NCI-H526 treated with DMSO at 0.1 percent for 48 hours (cell line): ENCODE data around the gene KLHL17.
A peak's percentile ranks its signal among the peaks of the same experiment; 100 is the strongest.
"Not testable (repeated sequence)": the region's sequence is repeated elsewhere in the genome, so short reads cannot be mapped to it uniquely, and the experiment has no call there.

Experiments
- DNase-seq: peaks from one replicate; lab custom pipeline; 2025; lab: John Stamatoyannopoulos, UW

Gene KLHL17

GRCh38 chr1:982765-983436 lies 22.5 kb downstream of the KLHL17 start:
- DNase-seq = no peak

- DNase-seq = no peak
Observed at GRCh38 chr1:983798-984475, 23.6 kb downstream of the KLHL17 start.

GRCh38 chr1:984476-984814 lies 24.1 kb downstream of the KLHL17 start:
- no peak for DNase-seq

GRCh38 chr1:985126-985525 lies 24.7 kb downstream of the KLHL17 start:
- no peak for DNase-seq

GRCh38 chr1:988061-988460 lies 27.7 kb downstream of the KLHL17 start:
- not testable (repeated sequence) for DNase-seq

- DNase-seq = not testable (repeated sequence)
Observed at GRCh38 chr1:991275-991674, 30.9 kb downstream of the KLHL17 start.

DNA sequence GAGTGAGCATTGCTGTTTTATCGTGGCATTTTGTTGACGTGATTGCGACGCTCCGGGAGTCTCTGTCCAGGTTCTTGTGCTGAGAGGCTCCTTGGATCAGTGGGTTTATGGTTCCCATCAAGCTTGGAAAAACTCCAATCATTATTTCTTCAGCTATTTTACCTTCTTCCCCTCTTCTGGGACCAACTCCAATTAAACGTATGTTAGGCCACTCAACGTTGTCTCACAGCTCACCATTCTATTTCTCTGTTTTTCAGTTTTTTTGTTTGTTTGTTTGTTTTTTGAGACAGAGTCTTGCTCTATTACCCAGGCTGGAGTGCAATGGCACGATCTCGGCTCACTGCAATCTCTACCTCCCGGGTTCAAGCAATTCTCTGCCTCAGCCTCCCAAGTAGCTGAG lies 31.5 kb downstream of the KLHL17 start:
- no peak for DNase-seq

- DNase-seq = no peak
Observed at GRCh38 chr1:992362-992761, 32.0 kb downstream of the KLHL17 start.

DNA sequence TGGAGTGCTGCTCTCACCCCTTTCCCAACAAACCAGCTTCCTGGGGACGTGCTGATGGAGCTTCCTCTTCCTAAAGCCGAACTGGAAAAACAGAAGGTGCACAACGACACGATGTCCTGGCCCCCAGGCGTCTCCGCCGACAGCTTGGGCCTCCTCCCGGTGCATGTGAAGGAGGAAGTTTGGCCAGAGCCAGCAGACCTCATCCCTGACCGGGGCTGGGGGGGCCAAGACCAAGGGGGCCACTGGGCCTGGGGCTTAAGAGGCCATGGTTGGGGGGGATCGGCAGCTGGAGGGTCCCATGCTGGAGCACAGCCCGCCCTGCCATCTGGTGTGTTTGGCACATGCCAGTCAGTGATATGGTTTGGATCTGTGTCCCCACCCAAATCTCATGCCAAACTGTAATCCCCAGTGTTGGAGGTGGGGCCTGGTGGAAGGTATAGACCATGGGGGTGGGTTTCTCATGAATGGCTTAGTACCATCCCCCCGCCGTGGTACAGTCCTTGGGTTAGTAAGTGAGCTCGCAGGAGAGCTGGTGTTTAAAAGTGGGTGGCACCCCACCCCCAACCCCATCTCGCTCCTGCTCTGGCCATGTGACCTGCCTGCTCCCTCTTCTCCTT lies 33.1 kb downstream of the KLHL17 start:
- no peak for DNase-seq

DNA sequence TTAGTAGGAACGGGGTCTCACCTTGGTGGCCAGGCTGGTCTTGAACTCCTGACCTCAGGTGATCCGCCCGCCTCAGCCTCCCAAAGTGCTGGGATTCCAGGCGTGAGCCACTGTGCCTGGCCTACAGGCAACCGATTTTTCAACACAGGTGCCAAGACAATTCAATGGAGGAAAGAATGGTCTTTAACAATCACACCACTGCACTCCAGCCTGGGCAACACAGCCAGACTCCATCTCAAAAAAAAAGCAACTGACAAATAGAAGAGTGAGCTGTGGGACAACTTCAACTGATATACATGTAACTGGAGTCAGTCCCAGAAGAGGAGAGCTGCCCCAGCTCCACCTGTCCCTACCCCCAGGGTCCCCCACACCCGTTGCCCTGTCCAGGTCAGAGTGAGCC lies 34.2 kb downstream of the KLHL17 start:
- DNase-seq = not testable (repeated sequence)

DNA sequence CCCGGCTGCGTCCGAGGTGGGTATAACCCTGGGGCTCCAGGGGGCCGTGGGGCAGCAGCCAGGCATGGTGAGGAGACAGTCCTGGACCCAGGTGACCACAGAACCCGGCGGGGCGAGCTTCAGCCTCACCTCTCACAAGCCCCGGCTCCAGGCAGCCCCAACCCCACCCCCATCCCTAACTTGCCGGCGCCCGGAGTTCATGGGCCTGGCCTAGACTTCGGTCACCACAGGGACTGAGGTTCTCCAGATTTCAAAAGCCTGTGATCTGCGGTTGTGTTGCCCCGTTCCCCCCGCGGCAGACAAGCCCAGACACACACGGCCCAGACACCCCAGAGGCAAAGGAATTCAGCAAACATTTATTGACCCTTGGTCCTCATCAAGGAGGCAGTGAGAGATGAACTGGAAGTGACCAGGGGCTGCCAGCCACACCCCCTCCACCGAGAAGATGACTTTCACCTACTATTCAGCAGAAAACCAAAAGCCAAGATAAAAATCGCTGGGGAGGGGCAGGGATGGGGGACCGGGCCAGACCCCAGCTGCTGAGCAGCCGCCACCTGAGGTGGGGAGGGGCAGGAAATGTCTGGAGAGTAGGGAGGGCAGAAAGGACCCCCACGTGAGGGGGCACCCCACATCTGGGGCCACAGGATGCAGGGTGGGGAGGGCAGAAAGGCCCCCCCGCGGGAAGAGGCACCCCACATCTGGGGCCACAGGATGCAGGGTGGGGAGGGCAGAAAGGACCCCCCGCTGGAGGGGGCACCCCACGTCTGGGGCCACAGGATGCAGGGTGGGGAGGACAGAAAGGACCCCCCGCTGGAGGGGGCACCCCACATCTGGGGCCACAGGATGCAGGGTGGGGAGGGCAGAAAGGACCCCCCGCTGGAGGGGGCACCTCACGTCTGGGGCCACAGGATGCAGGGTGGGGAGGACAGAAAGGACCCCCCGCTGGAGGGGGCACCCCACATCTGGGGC lies 35.6 kb downstream of the KLHL17 start:
- DNase-seq = no peak

- DNase-seq = no peak
Observed at GRCh38 chr1:996851-997712, 36.7 kb downstream of the KLHL17 start.

DNA sequence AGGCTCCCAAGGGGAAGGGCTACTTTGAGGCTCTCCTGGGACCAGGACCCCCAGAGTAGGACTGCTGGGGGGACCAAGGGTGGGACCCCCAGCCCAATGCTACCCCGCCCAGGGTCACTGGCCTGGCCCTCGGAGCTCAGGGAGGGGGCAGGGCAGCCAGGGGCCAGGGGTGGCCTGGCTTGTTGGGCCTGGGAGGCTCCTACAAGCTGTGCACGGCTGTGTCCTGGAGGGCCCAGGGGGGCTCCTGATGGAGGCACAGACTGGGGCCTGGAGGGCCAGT lies 37.3 kb downstream of the KLHL17 start:
- no peak for DNase-seq

- no peak for DNase-seq
Observed at GRCh38 chr1:997993-998744, 37.8 kb downstream of the KLHL17 start.

- DNase-seq = no peak
Observed at GRCh38 chr1:998745-998994, 38.3 kb downstream of the KLHL17 start.

DNA sequence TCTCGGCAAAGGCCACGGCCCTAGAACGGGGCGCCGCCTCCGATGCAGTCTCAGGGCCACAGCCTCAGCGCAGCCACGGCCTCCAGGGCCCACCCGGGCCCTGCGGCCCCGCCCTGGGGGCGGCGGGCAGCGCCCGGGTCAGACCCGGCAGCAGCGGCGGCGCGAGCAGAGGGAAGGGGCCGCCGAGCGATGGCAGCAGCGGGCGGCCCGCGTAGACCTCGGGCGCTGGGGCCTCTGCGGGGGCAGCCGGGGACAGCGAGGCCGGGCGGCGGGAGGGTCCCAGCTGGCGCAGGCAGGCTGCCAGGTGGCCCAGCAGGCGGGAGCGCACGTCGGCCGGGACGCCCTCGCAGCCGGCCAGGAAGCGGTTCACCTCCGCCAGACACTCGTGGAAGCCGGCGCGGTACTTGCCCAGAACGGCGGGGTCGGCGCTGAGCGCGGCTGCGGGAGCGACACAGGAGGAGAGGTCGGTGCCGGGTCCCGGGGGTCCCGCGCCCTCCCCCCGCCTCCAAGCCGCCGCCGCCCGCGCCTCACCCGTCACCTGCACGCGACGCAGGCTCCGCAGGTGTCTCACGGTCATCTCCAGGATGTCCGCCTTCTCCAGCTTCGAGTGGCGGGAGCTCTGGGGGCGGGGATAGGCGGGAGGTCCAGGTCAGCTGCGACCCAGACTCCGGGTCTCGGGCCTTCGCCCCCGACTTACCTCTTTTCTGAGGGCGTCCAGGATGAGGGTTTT lies 38.8 kb downstream of the KLHL17 start:
- no peak for DNase-seq

GRCh38 chr1:999725-1000356 lies 39.5 kb downstream of the KLHL17 start, which contains the start of gene HES4:
TSS of gene HES4 (minus strand) at chr1:1000097. CDS start at chr1:999973, 124 bp downstream.
- DNase-seq = peak; percentile 78

DNA sequence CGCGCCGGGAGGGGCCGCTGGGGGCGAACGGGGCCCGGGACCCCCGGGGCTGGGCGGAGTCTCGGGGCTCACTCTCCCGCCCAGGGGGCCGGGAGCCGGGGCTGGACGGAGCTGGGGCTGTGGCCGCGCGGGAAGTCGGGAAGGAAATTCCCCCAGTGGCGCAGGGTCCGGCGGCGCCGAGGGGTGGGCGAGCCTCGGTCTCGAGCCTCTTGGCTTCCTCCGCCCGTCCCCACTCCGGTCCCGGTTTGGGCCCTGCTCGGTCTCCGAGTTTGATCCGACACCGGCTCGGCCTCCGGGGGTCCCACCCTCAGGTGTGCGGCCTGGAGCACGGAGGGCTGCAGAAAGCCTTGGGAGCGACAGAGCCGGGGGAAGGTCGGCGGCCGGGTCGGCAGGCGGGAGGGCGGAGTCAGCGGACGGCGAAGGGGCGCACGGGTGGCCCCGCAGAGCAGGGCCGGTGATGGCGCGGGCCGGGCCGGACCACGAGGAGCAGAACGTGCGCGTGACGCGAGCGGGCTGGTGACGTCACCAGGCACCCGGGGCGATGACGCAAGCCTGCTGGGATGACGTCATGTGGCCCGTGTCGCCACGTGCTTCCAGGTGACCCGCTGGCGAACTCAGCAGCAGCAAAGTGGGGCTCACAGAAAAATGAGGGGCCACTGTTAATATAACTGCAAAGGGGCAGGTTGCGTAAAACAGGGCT lies 40.1 kb downstream of the KLHL17 start:
- DNase-seq = peak; percentile 61

DNA sequence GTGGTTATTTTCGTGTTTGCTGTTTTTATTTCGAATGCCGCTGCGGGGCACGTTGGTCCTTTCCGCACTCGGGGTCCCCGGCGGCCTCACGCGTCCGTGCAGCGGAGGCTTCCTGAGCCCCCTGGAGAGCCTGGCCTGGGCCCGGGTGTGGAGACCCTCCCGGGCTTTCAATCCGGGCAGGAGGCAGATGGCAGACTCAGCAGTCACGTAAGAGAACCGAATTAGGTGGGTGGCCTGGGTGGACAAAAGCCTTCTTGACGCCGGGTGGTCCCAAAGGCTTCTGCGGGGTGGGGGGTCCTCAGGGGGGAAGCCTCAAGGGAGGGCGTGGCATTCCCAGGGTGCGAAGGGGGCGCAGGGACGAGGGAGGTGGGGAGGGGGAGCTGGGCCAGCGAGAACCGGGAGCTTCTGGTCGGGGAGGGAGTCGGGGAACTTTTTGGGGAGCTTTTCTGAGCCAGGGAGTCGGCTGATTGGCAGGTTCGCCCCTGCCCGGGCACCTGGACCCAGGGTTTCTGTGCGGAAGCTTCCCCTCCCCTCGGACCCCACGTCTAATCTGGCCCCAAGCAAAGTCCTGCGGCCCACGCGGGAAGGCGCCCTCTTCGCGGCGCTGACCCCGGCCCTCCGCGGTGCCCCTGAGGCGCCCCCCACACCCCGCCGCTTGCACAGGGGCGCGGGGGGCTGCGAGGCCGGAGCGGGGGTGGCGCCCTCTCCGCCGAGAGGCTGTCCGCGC lies 40.8 kb downstream of the KLHL17 start:
- DNase-seq = no peak
